Measurements from ENCODE around the gene MTHFSD.

The MTHFSD gene

DNA sequence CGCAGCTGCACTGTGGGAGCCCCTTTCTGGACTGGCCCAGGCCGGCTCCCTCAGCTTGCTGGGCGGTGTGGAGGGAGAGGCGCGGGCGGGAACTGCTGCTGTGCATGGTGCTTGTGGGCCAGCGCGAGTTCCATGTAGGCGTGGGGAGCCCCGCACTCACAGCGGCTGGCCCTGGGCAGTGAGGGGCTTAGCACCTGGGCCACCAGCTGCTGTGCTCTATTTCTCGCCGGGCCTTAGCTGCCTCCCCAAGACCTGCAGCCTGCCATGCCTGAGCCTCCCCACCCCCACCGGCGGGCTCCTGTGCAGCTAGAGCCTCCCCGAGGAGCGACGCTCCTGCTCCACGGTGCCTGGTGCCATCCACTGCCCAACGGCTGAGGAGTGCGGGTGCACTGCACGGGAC is 1.7 kb downstream of the MTHFSD start:
- Histone ChIP-seq H3K4me3 (no peak overlapping the region), H3K27ac (no peak overlapping the region)
- DNase-seq (ENCODE audit: low spot score) = no peak
- TF ChIP-seq CTCF (IDR thresholded peaks at IDR 0.05) = no peak

- Histone ChIP-seq H3K27ac (no peak overlapping the region), H3K4me3 (no peak overlapping the region)
- no peak for DNase-seq (ENCODE audit: low spot score)
- TF ChIP-seq CTCF (IDR thresholded peaks at IDR 0.05) = no peak
Observed at GRCh38 chr16:86550281-86550680, 4.8 kb downstream of the MTHFSD start.

- H3K4me3 ChIP-seq = no peak overlapping the region
- DNase-seq (ENCODE audit: low spot score) = no peak
- TF ChIP-seq CTCF (IDR thresholded peaks at IDR 0.05) = no peak
- no peak overlapping the region for H3K27ac ChIP-seq
Observed at GRCh38 chr16:86549893-86550190, 5.2 kb downstream of the MTHFSD start.

- Histone ChIP-seq H3K4me3 (no peak overlapping the region), H3K27ac (no peak overlapping the region)
- no peak for TF ChIP-seq CTCF (IDR thresholded peaks at IDR 0.05)
- no peak for DNase-seq (ENCODE audit: low spot score)
Observed at GRCh38 chr16:86549076-86549892, 5.8 kb downstream of the MTHFSD start.

GRCh38 chr16:86547286-86547685 is 7.7 kb downstream of the MTHFSD start:
- DNase-seq (ENCODE audit: low spot score) = no peak
- Histone ChIP-seq H3K4me3 (no peak overlapping the region), H3K27ac (no peak overlapping the region)
- no peak for TF ChIP-seq CTCF (IDR thresholded peaks at IDR 0.05)

DNA sequence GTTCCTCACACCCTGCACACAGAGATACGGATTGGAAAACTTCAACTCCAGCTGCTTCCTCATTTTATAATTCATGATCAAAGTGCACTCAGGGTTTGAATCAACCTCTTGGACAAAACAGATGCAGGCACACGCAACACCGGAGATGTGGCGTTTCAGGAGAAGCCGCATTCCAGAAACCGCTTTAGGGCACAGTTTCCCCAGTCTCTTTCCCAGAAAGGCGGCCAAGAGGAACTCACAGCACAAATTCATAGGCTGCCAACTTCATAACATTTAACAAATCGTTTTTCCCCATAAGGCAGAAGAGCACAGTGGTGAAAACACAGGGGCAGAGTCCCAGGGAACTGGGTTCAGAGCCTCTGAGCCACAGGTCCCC is 8.4 kb downstream of the MTHFSD start:
- TF ChIP-seq CTCF (IDR thresholded peaks at IDR 0.05) = no peak
- H3K4me3 ChIP-seq = no peak overlapping the region
- DNase-seq (ENCODE audit: low spot score) = no peak
- no peak overlapping the region for H3K27ac ChIP-seq

- TF ChIP-seq CTCF (IDR thresholded peaks at IDR 0.05) = no peak
- Histone ChIP-seq H3K4me3 (no peak overlapping the region), H3K27ac (no peak overlapping the region)
- DNase-seq (ENCODE audit: low spot score) = no peak
Observed at GRCh38 chr16:86545954-86546637, 8.9 kb downstream of the MTHFSD start.

Measured in coronary artery (tissue), 2 donors.